SU-DHL-6 (cell line): ENCODE results near the gene MYH15.
"Not testable (repeated sequence)": the region's sequence is repeated elsewhere in the genome, so short reads cannot be mapped to it uniquely, and the experiment has no call there.

Experiments
- H2AFZ ChIP-seq: fragments of 200-600 bp; sonication (generic); 2 replicates; pipeline ENCODE4 v1.6.1; 2014; ENCODE audit warnings: low read depth, mild to moderate bottlenecking, moderate library complexity, mixed read lengths, antibody characterized with exemption, low read length; ENCODE audit not compliant: severe bottlenecking
- H3F3A ChIP-seq: fragments of 200-600 bp; shearing (Covaris generic); 2 replicates; pipeline ENCODE4 v1.6.0; 2016; ENCODE audit warnings: antibody characterized with exemption, mild to moderate bottlenecking; ENCODE audit not compliant: insufficient read depth
- H3K27ac ChIP-seq: fragments of 200-600 bp; sonication (generic); 2 replicates; pipeline ENCODE4 v1.5.1; 2016; ENCODE audit warnings: low read depth, mild to moderate bottlenecking, low read length, moderate library complexity, mixed read lengths
- H3K27me3 ChIP-seq: fragments of 200-600 bp; sonication (generic), shearing (Covaris generic); 2 replicates; pipeline ENCODE4 v1.6.0; 2014; ENCODE audit warnings: mild to moderate bottlenecking, low read length
- H3K36me3 ChIP-seq: fragments of 200-600 bp; sonication (generic); 2 replicates; pipeline ENCODE4 v1.6.1; 2014; ENCODE audit warnings: mild to moderate bottlenecking, low read length, mixed read lengths
- H3K4me2 ChIP-seq: fragments of 300-600, 200-600 bp; shearing (Covaris generic), sonication (generic); 2 replicates; pipeline ENCODE4 v1.6.0; 2014; ENCODE audit warnings: low read length, low read depth, mild to moderate bottlenecking; ENCODE audit not compliant: poor library complexity, severe bottlenecking
- H3K4me3 ChIP-seq: fragments of 200-600 bp; sonication (generic); 2 replicates; pipeline ENCODE4 v1.5.1; 2014; ENCODE audit warnings: antibody characterized with exemption, low read length, mild to moderate bottlenecking, mixed read lengths; ENCODE audit not compliant: insufficient read depth, poor library complexity, severe bottlenecking
- H3K79me2 ChIP-seq: fragments of 200-600 bp; sonication (generic); 2 replicates; pipeline ENCODE4 v1.6.1; 2014; ENCODE audit warnings: mild to moderate bottlenecking, low read length, moderate library complexity; ENCODE audit not compliant: insufficient read depth
- H3K9ac ChIP-seq: fragments of 200-600 bp; sonication (generic); 2 replicates; pipeline ENCODE4 v1.7.0; 2014; ENCODE audit warnings: mild to moderate bottlenecking, low read length
- H3K9me2 ChIP-seq: fragments of 200-600 bp; sonication (generic); replicated peaks from 2 replicates; pipeline ENCODE4 v1.6.1; 2014; ENCODE audit warnings: low read length; ENCODE audit not compliant: insufficient read depth
- H3K9me3 ChIP-seq: fragments of 200-600 bp; sonication (generic); 2 replicates; pipeline ENCODE4 v1.6.1; 2014; ENCODE audit warnings: low read length, mixed read lengths; ENCODE audit not compliant: insufficient read depth
- H4K20me1 ChIP-seq: fragments of 200-600 bp; sonication (generic); 2 replicates; pipeline ENCODE4 v1.6.1; 2014; ENCODE audit warnings: low read depth, mild to moderate bottlenecking, antibody characterized with exemption, low read length, moderate library complexity, mixed read lengths
- EZH2phosphoT487 ChIP-seq: fragments of 200-600 bp; sonication (generic), shearing (Covaris generic); conservative IDR thresholded peaks from 2 replicates; pipeline ENCODE4 v1.6.1; 2018; ENCODE audit warnings: mild to moderate bottlenecking, antibody characterized with exemption, low read length, moderate library complexity, mixed read lengths
- TF ChIP-seq, protein P1 (sequence below): fragments of 200-600 bp; sonication (generic); IDR thresholded peaks from one replicate; pipeline ENCODE4 v1.5.1; 2017; ENCODE audit warnings: antibody characterized with exemption, mild to moderate bottlenecking, low read length, moderate library complexity; ENCODE audit not compliant: insufficient read depth, poor library complexity, severe bottlenecking

Gene MYH15

GRCh38 chr3:108381529-108382140 lies 128.8 kb downstream of the MYH15 start:
- H3K79me2 ChIP-seq = no peaks in the 10 kb centered on the region
- no peaks in the 10 kb centered on the region for H3F3A ChIP-seq
- no peak overlapping the region for H3K4me2 ChIP-seq
- no peaks in the 10 kb centered on the region for H3K27me3 ChIP-seq
- TF ChIP-seq, protein P1, sequence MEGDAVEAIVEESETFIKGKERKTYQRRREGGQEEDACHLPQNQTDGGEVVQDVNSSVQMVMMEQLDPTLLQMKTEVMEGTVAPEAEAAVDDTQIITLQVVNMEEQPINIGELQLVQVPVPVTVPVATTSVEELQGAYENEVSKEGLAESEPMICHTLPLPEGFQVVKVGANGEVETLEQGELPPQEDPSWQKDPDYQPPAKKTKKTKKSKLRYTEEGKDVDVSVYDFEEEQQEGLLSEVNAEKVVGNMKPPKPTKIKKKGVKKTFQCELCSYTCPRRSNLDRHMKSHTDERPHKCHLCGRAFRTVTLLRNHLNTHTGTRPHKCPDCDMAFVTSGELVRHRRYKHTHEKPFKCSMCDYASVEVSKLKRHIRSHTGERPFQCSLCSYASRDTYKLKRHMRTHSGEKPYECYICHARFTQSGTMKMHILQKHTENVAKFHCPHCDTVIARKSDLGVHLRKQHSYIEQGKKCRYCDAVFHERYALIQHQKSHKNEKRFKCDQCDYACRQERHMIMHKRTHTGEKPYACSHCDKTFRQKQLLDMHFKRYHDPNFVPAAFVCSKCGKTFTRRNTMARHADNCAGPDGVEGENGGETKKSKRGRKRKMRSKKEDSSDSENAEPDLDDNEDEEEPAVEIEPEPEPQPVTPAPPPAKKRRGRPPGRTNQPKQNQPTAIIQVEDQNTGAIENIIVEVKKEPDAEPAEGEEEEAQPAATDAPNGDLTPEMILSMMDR = no peak
- TF ChIP-seq EZH2phosphoT487 = no peak
- no peak overlapping the region for H3K27ac ChIP-seq
- no peaks in the 10 kb centered on the region for H3K9me2 ChIP-seq
- no peak overlapping the region for H3K9ac ChIP-seq
- H2AFZ ChIP-seq = no peak overlapping the region
- H4K20me1 ChIP-seq = no peaks in the 10 kb centered on the region
- H3K9me3 ChIP-seq = no peaks in the 10 kb centered on the region
- H3K36me3 ChIP-seq = no peaks in the 10 kb centered on the region
- no peak overlapping the region for H3K4me3 ChIP-seq

DNA sequence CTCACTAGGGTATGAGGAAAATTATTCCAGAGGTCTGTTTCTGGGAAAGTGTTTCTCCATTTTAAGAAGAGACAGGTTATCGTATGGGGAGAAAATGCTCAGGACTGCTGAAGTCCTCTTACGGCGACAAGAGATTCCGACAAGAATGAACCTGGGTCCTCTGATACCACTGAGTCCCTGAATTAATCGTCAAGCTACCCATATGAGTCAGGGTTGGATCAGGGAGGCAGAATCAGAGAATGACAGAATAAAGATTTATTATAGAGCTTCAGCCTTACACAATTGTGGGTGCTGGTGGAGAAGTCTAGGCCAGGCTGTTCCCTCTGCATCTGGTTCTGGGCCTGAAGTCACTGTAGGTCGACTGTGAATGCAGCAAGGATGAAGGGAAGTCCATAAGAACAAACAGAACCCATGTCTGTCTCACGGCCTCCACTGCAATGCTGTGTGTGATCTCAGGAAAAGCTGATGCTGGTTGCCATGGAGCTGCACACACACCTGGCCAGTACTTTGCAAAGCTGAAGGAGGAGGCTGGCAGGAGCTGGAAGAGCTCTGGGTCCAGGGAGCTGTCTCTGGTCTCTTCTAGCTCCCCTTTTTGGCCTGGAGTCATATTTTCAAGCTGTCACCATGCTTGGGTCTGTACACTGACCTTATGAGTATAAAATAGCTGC lies 130.1 kb downstream of the MYH15 start:
- no peak overlapping the region for H3K27ac ChIP-seq
- H4K20me1 ChIP-seq = no peaks in the 10 kb centered on the region
- TF ChIP-seq, protein P1 = no peak
- TF ChIP-seq EZH2phosphoT487 = no peak
- no peaks in the 10 kb centered on the region for H3K27me3 ChIP-seq
- H3K4me2 ChIP-seq = no peak overlapping the region
- H2AFZ ChIP-seq = no peak overlapping the region
- H3K4me3 ChIP-seq = no peak overlapping the region
- H3K79me2 ChIP-seq = no peaks in the 10 kb centered on the region
- no peaks in the 10 kb centered on the region for H3F3A ChIP-seq
- no peaks in the 10 kb centered on the region for H3K36me3 ChIP-seq
- H3K9me3 ChIP-seq = no peaks in the 10 kb centered on the region
- no peaks in the 10 kb centered on the region for H3K9me2 ChIP-seq
- H3K9ac ChIP-seq = no peak overlapping the region

GRCh38 chr3:108378952-108379342 lies 131.4 kb downstream of the MYH15 start:
- not testable (repeated sequence) for H3K9me3 ChIP-seq, H3K4me3 ChIP-seq, H4K20me1 ChIP-seq, H3K27ac ChIP-seq, H3K4me2 ChIP-seq, H3K9me2 ChIP-seq, H3K36me3 ChIP-seq, H3K79me2 ChIP-seq, H3K27me3 ChIP-seq, H2AFZ ChIP-seq, H3F3A ChIP-seq, H3K9ac ChIP-seq
